Heart right ventricle (tissue), 16 donors: ENCODE results near the gene ARHGAP29. TPM values are rescaled to one million over a fixed set of nuclear protein-coding genes. Genes with fewer than 3 reads are reported as not detected.
"Not testable (repeated sequence)": the region's sequence is repeated elsewhere in the genome, so short reads cannot be mapped to it uniquely, and the experiment has no call there.

Source experiments
- ATAC-seq, 8 donors: fragments of 200-7000 bp; cut with Tn5 transposase; one replicate each; pipeline ENCODE4 v1.9.1; 2020; ENCODE audit warnings: mild to moderate bottlenecking in 8 of 8, moderate library complexity in 8 of 8, moderate number of reproducible peaks in 1 of 8
- DNase-seq, 2 donors: peaks; one replicate each; pipeline ENCODE4 v3.0.0-alpha.2; 2020
- H3K27ac ChIP-seq, 10 donors: fragments of 200-600 bp; sonication (generic) in 2 of 10; one replicate each; pipeline versions ENCODE4 v1.5.0 to v1.8.0; 2020 to 2022; ENCODE audit warnings: mild to moderate bottlenecking in 3 of 10
- H3K27me3 ChIP-seq, 7 donors: fragments of 200-600 bp; one replicate each; pipeline ENCODE4 v1.8.0; 2021 to 2022; ENCODE audit warnings: mild to moderate bottlenecking in 2 of 7
- H3K36me3 ChIP-seq, 9 donors: fragments of 200-600 bp; sonication (generic) in 1 of 9; one replicate each; pipeline versions ENCODE4 v1.5.0 to v1.8.0; 2020 to 2022; ENCODE audit warnings: mild to moderate bottlenecking in 2 of 9
- H3K4me1 ChIP-seq, 9 donors: fragments of 200-600 bp; sonication (generic) in 1 of 9; one replicate each; pipeline versions ENCODE4 v1.5.0 to v1.8.0; 2020 to 2022; ENCODE audit warnings: mild to moderate bottlenecking in 4 of 9
- H3K4me3 ChIP-seq, 10 donors: fragments of 200-600 bp; sonication (generic) in 2 of 10; one replicate each; pipeline versions ENCODE4 v1.5.0 to v1.8.0; 2020 to 2022; ENCODE audit warnings: mild to moderate bottlenecking in 7 of 10, moderate library complexity in 2 of 10
- H3K9me3 ChIP-seq, 11 donors: fragments of 200-600 bp in 10 of 11; sonication (generic) in 2 of 11; one replicate each; pipeline versions ENCODE4 v1.5.0 to v1.8.0; 2013 to 2022; ENCODE audit warnings: mild to moderate bottlenecking in 2 of 11, control low read depth in 1 of 11, moderate library complexity in 1 of 11
- WGBS, 2 donors: extraction: QIAGEN DNeasy Blood & Tissue Kit; methylation state at CpG; one replicate each; pipeline ENCODE4 v1.1.7; 2013; ENCODE audit warnings: inconsistent platforms in 1 of 2; 5-methylcytosine and 5-hydroxymethylcytosine counted together
- intact Hi-C, 10 donors: fragments of 100-400 bp; cut with DNase I; formaldehyde crosslinking; loops; one replicate each; pipeline versions ENCODE4 v1.11.1 to v1.14.2; 2022
- polyA plus RNA-seq, 2 donors: library from polyadenylated mRNA; stranded (reverse); fragments of 200-250 nt; gene quantifications; one replicate each; pipeline ENCODE4 v1.2.3, GENCODE V29; 2013
- total RNA-seq, 10 donors: library from RNA; stranded (reverse); fragmentation: NEBNext Ultra II Directional in 3 of 10; extraction: Animal tissue kit (Norgen Biotek cat#: 25700) in 3 of 10; gene quantifications; one replicate each; pipeline versions ENCODE4 v1.2.1 to v1.2.4, GENCODE V29; 2021 to 2023
- TF ChIP-seq, protein P1 (sequence below), 9 donors: fragments of 200-600 bp; sonication (generic) in 2 of 9; IDR thresholded peaks; one replicate each; pipeline versions ENCODE4 v1.5.0 to v1.8.0; 2021 to 2022; ENCODE audit warnings: antibody characterized with exemption in 9 of 9, mild to moderate bottlenecking in 5 of 9, moderate library complexity in 1 of 9
- donor health status: Arrhythmogenic right ventricular cardiomyopathy.
- donor health status: ischemic (EF 13 %, LVEDD 7.1; RV severe dilation, severe dysfunction).
- donor health status: healthy with polysubstance abuse.
- donor health status: DM: no; HTN: yes; CAD: no.
- donor health status: DM: no; HTN: no; CAD: no.
- donor health status: ischemic (EF 25% LVEDD 6.9; RV normal size, moderate dysfunction).
- donor health status: ischemic (EF 25% LVEDD 5.7; RV mildly dilated, moderate dysfunction).
- donor health status: healthy.
- donor health status: DM: yes; HTN: yes; CAD: no.
- donor health status: Ischemic cardiomyopathy.
- donor health status: ischemic (EF 35%, LVEDD 5.7; RV mildly dilated, moderate dysfunction).
- donor health status: nonischemic (EF 11% LVEDD 7.7; RV severe dilation, severe dysfunction).
- donor health status: DM: yes; HTN: yes; CAD: no.
- donor health status: PGD.
- donor health status: ischemic (EF 29% LVEDD 5.4; RV normal size, mild dysfunction).
- donor health status: nonischemic (EF 23%, LVEDD 6.1; RV moderate dilation, normal function).

Gene ARHGAP29
- total and polyA plus RNA-seq, 12 donors: 8.8 to 34.3 (median 27.7) TPM

DNA sequence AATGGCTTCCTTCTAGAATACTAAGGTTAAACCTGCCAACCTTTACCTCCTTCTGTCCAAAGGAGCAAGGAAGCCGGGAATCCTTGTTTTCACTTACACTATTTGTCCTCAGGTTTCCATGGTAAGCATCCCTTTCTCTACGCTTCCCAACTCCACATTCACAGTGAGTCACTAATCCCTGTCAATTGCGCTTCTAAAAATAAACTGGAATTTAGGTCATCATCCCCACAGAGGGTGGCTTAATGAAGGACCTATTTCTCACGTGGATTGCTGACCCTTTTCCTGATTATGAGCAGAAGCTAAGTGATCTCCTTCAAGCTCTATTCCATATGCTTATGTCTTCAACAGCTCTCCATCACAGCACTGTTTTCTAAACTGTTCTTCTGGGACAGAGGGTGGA lies 76.6 kb downstream of the ARHGAP29 start:
- no peak for DNase-seq
- TF ChIP-seq, protein P1, sequence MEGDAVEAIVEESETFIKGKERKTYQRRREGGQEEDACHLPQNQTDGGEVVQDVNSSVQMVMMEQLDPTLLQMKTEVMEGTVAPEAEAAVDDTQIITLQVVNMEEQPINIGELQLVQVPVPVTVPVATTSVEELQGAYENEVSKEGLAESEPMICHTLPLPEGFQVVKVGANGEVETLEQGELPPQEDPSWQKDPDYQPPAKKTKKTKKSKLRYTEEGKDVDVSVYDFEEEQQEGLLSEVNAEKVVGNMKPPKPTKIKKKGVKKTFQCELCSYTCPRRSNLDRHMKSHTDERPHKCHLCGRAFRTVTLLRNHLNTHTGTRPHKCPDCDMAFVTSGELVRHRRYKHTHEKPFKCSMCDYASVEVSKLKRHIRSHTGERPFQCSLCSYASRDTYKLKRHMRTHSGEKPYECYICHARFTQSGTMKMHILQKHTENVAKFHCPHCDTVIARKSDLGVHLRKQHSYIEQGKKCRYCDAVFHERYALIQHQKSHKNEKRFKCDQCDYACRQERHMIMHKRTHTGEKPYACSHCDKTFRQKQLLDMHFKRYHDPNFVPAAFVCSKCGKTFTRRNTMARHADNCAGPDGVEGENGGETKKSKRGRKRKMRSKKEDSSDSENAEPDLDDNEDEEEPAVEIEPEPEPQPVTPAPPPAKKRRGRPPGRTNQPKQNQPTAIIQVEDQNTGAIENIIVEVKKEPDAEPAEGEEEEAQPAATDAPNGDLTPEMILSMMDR (IDR thresholded peaks at IDR 0.05): no peak
- Histone ChIP-seq H3K4me1 (peaks cover 0 to 16% (median 10%) of the 10 kb centered on the region in 9 donors), H3K27me3 (no peaks in the 10 kb centered on the region), H3K9me3 (peaks cover 0 to 8% (median 1%) of the 10 kb centered on the region in 11 donors), H3K27ac (peak overlapping the region in 1 of 10 donors; percentile 34), H3K36me3 (no peaks in the 10 kb centered on the region), H3K4me3 (no peak overlapping the region)
- 17 to 26% methylated on average over 4 of the region's 4 CpGs for WGBS, 2 donors
- ATAC-seq: peak in 7 of 8 donors; percentile 58 to 96 (median 78)
- intact Hi-C loops: no loop called here

DNA sequence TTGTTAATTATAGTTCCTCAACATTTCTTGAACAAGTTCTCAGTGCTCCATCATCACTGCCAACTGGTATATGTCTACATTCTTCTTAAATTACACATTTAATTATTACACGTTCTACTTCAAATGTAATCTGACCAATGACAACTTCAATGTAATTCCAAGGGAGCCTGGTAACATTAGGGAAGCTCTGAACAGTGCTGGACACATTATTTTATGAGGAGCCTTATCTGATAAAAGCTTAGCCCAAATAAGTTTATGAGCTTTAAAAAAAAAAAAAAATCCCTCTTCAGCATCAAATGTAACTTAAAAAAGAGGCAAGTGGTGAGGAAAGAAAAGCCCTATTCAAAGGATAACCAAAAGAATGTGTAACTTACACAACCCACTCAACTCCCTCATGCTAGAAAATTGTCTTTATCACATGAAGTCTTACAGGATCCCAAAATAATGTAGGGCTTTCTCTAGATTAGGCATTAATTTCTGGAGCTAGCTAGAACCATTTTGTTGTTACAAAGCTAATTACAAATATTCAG lies 81.2 kb downstream of the ARHGAP29 start:
- H3K27ac ChIP-seq: no peak overlapping the region
- ATAC-seq (no peak), DNase-seq (no peak)
- H3K27me3 ChIP-seq: no peaks in the 10 kb centered on the region
- no peak overlapping the region for H3K4me3 ChIP-seq
- no peaks in the 10 kb centered on the region for H3K36me3 ChIP-seq
- intact Hi-C loops: loop anchor here in 1 of 10 donors (5.0 kb wide), 1 partner anchor 59 kb away; no protein-coding TSS in a partner anchor
- peaks cover 0 to 6% (median 0%) of the 10 kb centered on the region in 11 donors for H3K9me3 ChIP-seq
- H3K4me1 ChIP-seq: peaks cover 0 to 27% (median 11%) of the 10 kb centered on the region in 9 donors
- 74 to 75% methylated on average over 1 of the region's 1 CpG for WGBS, 2 donors
- TF ChIP-seq, protein P1 (IDR thresholded peaks at IDR 0.05): no peak

DNA sequence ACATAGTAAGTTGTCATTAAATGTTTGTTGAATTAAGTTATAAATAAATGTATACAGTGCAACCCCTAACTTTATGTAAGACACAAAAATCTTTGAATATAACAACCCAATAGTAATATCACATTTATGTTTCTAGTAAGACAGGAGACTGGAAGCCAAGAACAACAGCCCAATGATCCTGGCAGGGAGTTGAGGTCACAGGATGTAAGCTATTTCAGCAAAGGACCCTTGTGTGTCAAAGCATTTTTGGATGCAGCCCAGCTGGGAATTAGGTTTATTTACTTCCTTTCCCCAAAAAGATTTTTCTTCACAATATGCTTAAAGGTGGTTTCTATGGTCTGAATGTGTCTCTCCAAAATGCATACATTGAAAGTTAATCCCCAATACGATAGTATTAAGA lies 82.4 kb downstream of the ARHGAP29 start:
- Histone ChIP-seq H3K4me1 (peaks cover 0 to 15% (median 0%) of the 10 kb centered on the region in 9 donors), H3K36me3 (no peaks in the 10 kb centered on the region), H3K9me3 (peaks cover 0 to 6% (median 0%) of the 10 kb centered on the region in 11 donors), H3K4me3 (no peak overlapping the region), H3K27me3 (no peaks in the 10 kb centered on the region), H3K27ac (peak overlapping the region in 3 of 10 donors; percentile 4 to 54 (median 51))
- intact Hi-C loops: loop anchor here in 1 of 10 donors (5.0 kb wide), 1 partner anchor 58 kb away; no protein-coding TSS in a partner anchor
- TF ChIP-seq, protein P1 (IDR thresholded peaks at IDR 0.05): no peak
- 79 to 88% methylated on average over 1 of the region's 1 CpG for WGBS, 2 donors
- peak in 1 of 2 donors; percentile 68 for DNase-seq
- ATAC-seq: peak in 5 of 8 donors; percentile 48 to 83 (median 55)

- 83% methylated on average over 1 of the region's 1 CpG for WGBS, 2 donors
- TF ChIP-seq, protein P1 (IDR thresholded peaks at IDR 0.05): no peak
- H3K27ac ChIP-seq: no peak overlapping the region
- ATAC-seq (no peak), DNase-seq (no peak)
- H3K4me3 ChIP-seq: no peak overlapping the region
- no peaks in the 10 kb centered on the region for H3K36me3 ChIP-seq
- H3K27me3 ChIP-seq: no peaks in the 10 kb centered on the region
- intact Hi-C loops: no loop called here
- H3K4me1 ChIP-seq: peaks cover 0 to 14% (median 0%) of the 10 kb centered on the region in 9 donors
- peaks cover 0 to 6% (median 0%) of the 10 kb centered on the region in 11 donors for H3K9me3 ChIP-seq
These were observed 84.3 kb downstream of the ARHGAP29 start for GRCh38 chr1:94153133-94153532.

DNA sequence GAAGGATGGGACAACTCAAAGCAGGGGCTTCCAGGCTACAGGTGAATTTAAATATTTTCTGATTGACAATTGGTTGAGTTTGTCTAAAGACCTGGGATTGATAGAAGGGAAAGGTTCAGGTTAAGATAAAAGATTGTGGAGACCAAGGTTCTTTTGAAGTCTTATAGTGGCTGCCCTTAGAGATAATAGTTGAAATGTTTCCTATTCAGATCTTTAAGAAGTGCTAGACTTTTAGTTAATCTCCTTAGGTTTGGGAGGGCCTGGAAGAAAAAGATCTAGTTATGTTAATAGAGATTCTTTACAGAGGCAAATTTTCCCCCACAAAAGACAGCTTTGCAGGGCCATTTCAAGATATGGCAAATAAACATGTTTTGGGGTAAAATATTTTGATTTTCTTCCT lies 88.2 kb downstream of the ARHGAP29 start:
- H3K9me3 ChIP-seq, H3K36me3 ChIP-seq, H3K4me3 ChIP-seq, H3K4me1 ChIP-seq, H3K27ac ChIP-seq, H3K27me3 ChIP-seq, ATAC-seq, DNase-seq: not testable (repeated sequence)
- intact Hi-C loops: loop anchor here in 1 of 10 donors (10.0 kb wide), 1 partner anchor 74 kb away; no protein-coding TSS in a partner anchor
